GM12873 (cell line): ENCODE data around the gene RPS15.

ENCODE experiments used
- CTCF ChIP-seq: IDR thresholded peaks from 2 replicates; pipeline ENCODE4 v1.5.1; 2012; ENCODE audit warnings: low read depth, mild to moderate bottlenecking, moderate library complexity, low read length, control low read depth; ENCODE audit not compliant: insufficient read depth; ENCODE audit errors: missing control alignments

The RPS15 gene

GRCh38 chr19:1474765-1475351 is 36.7 kb downstream of the RPS15 start:
- no peak for TF ChIP-seq CTCF

GRCh38 chr19:1475751-1476437 is 37.7 kb downstream of the RPS15 start:
- TF ChIP-seq CTCF = no peak

GRCh38 chr19:1478934-1479707 is 40.9 kb downstream of the RPS15 start, which contains the start of gene C19orf25:
TSS of gene C19orf25 (minus strand) at chr19:1479215. CDS start at chr19:1478903, 312 bp downstream.
- no peak for TF ChIP-seq CTCF

GRCh38 chr19:1481224-1481892 is 43.2 kb downstream of the RPS15 start:
- TF ChIP-seq CTCF = no peak

- TF ChIP-seq CTCF = no peak
Measured at GRCh38 chr19:1481893-1482360, 43.7 kb downstream of the RPS15 start.

DNA sequence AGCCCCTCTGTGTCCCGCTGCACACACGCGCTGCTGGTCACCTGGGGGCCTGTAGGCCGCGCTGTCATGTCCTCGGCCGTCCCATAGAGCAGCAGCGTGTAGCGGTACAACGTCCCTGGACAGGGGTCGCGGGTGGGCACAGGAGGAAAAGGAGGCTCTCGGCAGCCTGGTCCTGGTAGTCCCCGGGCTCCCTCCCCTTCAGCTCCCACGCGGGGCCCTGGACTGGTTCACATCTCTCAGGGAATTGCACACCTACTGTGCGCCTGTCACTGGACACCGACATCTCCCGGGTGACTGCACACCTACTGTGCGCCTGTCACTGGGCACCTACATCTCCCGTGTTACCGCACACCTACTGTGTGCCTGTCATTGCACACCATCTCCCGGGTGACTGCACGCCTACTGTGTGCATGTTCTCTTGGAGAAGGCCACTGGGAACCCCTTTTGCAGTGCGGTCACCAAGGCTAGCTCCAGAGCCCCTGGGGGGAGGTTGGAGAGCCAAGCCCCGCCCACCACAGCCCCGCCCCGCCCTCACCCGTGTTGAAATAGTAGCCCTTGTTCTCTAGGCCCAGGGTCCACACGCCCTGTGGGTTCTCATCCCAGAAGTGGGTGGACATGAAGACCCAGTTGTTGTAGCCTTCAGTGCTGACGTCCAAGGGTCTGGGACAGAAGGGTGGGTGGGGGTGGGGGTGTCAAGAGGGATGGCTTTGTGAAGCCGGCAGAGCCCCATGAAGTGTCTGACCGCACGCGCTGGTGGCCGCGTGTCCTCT is 44.4 kb downstream of the RPS15 start:
- no peak for TF ChIP-seq CTCF
